ENCODE measurements around the gene COG1. TPM values are rescaled to one million over a fixed set of nuclear protein-coding genes. Genes with fewer than 3 reads are reported as not detected.
"Not testable (repeated sequence)": the region's sequence is repeated elsewhere in the genome, so short reads cannot be mapped to it uniquely, and the experiment has no call there.

The COG1 gene
- total RNA-seq, 2 donors from 2014 or later, result 27.1 to 27.8 TPM

DNA sequence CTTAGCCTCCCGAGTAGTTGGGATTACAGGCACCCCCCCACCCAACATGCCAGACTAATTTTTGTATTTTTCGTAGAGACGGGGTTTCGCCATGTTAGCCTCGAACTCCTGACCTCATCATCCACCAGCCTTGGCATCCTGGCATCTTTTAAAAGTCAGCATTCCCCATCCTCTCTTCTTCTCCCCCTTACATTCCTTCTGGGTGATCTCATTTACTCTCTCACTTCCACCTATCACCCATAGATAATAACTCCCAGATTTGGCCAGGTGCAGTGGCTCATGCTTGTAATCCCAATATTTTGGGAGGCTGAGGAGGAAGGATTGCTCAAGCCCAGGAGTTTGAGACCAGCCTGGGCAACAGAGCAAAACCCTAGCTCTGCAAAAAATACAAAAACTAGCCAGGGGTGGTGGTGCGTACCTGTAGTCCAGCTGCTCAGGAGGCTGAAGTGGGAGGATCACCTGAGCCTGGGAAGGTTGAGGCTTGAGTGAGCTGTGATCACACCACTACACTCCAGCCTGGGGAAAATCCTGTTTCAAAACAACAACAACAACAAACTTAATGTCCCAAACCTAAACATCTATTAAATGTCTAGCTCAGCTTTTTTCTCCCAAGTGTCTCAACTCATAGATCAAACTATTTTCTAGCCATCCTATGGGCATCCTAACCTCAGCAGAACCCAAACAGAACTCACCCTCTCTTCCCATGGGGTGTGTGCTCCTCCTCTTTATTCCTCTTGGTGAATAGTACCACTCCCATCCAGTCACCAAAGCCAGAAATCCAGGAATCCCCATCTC lies 44.1 kb upstream of the COG1 start:
- Mint-ChIP-seq H3K4me3 (no peak overlapping the region), H3K27me3 (ENCODE audit: insufficient read depth) (peaks cover 68% of the 10 kb centered on the region), H3K27ac (peak overlapping the region; percentile 31), H3K4me1 (peaks cover 12% of the 10 kb centered on the region), H3K9me3 (peaks cover 25% of the 10 kb centered on the region), H3K36me3 (ENCODE audit: low read depth) (peaks cover 3% of the 10 kb centered on the region)
- H3K4me1 ChIP-seq (ENCODE audit: control insufficient read depth, insufficient read depth, low read length), result no peaks in the 10 kb centered on the region
- H3K9me3 ChIP-seq (ENCODE audit: control insufficient read depth, low read length), result peaks cover 16% of the 10 kb centered on the region
- no peak overlapping the region for H3K9ac ChIP-seq (ENCODE audit: extremely low read depth, low read length, poor library complexity, severe bottlenecking)
- no peak overlapping the region for H3K4me3 ChIP-seq (ENCODE audit: low read length)
- H3K27ac ChIP-seq (ENCODE audit: low read depth, low read length), result no peak overlapping the region
- H3K27me3 ChIP-seq (ENCODE audit: control insufficient read depth, insufficient read depth, low read length, poor library complexity, severe bottlenecking), result peaks cover 5% of the 10 kb centered on the region
- WGBS, 2 experiments (ENCODE audit: insufficient coverage in 1 of 2, insufficient read length in 1 of 2), result 85 to 94% methylated on average over 4 to 6 of the region's 6 CpGs
- DNase-seq, result no peak
- TF ChIP-seq, protein P1, sequence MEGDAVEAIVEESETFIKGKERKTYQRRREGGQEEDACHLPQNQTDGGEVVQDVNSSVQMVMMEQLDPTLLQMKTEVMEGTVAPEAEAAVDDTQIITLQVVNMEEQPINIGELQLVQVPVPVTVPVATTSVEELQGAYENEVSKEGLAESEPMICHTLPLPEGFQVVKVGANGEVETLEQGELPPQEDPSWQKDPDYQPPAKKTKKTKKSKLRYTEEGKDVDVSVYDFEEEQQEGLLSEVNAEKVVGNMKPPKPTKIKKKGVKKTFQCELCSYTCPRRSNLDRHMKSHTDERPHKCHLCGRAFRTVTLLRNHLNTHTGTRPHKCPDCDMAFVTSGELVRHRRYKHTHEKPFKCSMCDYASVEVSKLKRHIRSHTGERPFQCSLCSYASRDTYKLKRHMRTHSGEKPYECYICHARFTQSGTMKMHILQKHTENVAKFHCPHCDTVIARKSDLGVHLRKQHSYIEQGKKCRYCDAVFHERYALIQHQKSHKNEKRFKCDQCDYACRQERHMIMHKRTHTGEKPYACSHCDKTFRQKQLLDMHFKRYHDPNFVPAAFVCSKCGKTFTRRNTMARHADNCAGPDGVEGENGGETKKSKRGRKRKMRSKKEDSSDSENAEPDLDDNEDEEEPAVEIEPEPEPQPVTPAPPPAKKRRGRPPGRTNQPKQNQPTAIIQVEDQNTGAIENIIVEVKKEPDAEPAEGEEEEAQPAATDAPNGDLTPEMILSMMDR (conservative IDR thresholded peaks at IDR 0.05), result no peak
- no peaks in the 10 kb centered on the region for H3K36me3 ChIP-seq (ENCODE audit: control insufficient read depth, insufficient read depth, low read length)

DNA sequence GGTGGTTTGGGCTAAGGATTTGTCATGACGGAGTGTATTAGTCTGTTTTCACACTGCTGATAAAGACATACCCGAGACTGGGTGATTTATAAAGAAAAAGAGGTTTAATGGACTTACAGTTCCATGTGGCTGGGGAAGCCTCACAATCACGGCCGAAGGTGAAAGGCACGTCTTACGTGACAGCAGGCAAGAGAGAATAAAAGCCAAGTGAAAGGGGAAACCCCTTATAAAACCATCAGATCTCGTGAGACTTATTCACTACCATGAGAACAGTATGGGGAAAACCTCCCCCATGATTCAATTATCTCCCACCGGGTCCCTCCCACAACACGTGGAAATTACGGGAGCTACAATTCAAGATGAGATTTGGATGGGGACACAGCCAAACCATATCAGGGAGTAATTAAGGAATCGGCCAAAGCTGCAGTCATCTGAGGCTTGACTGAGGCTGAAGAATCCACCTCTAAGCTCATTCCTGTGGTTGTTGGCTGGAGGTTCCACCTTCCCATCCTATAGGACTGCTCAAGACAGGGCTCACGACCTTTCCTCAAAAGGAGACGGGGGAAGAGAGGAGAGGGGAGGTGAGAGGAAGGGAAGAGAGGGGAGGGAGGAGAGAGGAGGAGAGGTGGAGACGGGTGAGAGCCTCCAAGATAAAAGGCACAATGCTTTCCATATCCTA lies 42.1 kb upstream of the COG1 start:
- not testable (repeated sequence) for H3K4me3 ChIP-seq (ENCODE audit: low read length); DNase-seq; H3K36me3 Mint-ChIP-seq (ENCODE audit: low read depth); H3K4me3 Mint-ChIP-seq; H3K27ac Mint-ChIP-seq; H3K27me3 ChIP-seq (ENCODE audit: control insufficient read depth, insufficient read depth, low read length, poor library complexity, severe bottlenecking); H3K27ac ChIP-seq (ENCODE audit: low read depth, low read length); H3K4me1 ChIP-seq (ENCODE audit: control insufficient read depth, insufficient read depth, low read length); H3K9ac ChIP-seq (ENCODE audit: extremely low read depth, low read length, poor library complexity, severe bottlenecking); H3K9me3 ChIP-seq (ENCODE audit: control insufficient read depth, low read length); H3K9me3 Mint-ChIP-seq; H3K36me3 ChIP-seq (ENCODE audit: control insufficient read depth, insufficient read depth, low read length)
- WGBS, 2 experiments (ENCODE audit: insufficient coverage in 1 of 2, insufficient read length in 1 of 2), result 87 to 90% methylated on average over 10 to 11 of the region's 14 CpGs
- Mint-ChIP-seq H3K27me3 (ENCODE audit: insufficient read depth) (peaks cover 53% of the 10 kb centered on the region), H3K4me1 (peaks cover 17% of the 10 kb centered on the region)

DNA sequence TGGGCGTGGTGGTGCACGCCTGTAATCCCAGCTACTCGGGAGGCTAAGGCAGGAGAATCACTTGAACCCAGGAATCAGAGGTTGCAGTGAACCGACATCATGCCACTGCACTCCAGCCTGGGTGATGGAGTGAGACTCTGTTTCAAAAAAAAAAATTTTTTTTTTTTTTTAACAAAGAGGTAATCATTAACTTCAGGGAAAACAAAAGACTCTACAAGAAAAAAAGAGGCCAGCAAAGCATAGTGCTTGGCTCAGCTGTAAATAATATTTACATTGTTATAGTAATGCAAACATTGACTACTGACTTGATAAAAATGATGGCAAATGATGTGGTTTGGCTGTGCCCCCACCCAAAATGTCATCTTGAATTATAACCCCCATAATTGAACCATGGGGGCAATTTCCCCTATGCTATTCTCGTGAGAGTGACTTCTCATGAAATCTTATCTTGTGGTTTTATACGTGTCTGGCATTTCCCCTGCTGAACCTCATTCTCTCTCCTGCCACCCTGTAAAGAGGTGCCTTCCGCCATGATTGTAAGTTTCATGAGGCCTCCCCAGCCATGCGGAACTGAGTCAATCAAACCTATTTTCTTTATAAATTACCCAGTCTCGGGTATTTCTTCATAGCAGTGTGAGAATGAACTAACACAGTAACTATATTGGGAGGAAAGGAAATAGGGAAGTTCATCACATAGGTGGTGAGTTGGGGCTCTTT lies 40.8 kb upstream of the COG1 start:
- H3K9ac ChIP-seq (ENCODE audit: extremely low read depth, low read length, poor library complexity, severe bottlenecking), result no peak overlapping the region
- WGBS, 2 experiments (ENCODE audit: insufficient coverage in 1 of 2, insufficient read length in 1 of 2), result 83 to 87% methylated on average over 4 to 9 of the region's 9 CpGs
- peaks cover 16% of the 10 kb centered on the region for H3K4me1 ChIP-seq (ENCODE audit: control insufficient read depth, insufficient read depth, low read length)
- no peak overlapping the region for H3K4me3 ChIP-seq (ENCODE audit: low read length)
- no peaks in the 10 kb centered on the region for H3K9me3 ChIP-seq (ENCODE audit: control insufficient read depth, low read length)
- Mint-ChIP-seq H3K4me3 (no peak overlapping the region), H3K27ac (no peak overlapping the region), H3K9me3 (no peaks in the 10 kb centered on the region), H3K36me3 (ENCODE audit: low read depth) (no peaks in the 10 kb centered on the region), H3K27me3 (ENCODE audit: insufficient read depth) (peaks cover 48% of the 10 kb centered on the region), H3K4me1 (peaks cover 29% of the 10 kb centered on the region)
- no peak for DNase-seq
- no peaks in the 10 kb centered on the region for H3K36me3 ChIP-seq (ENCODE audit: control insufficient read depth, insufficient read depth, low read length)
- TF ChIP-seq, protein P1 (conservative IDR thresholded peaks at IDR 0.05), result no peak
- peaks cover under 1% of the 10 kb centered on the region for H3K27me3 ChIP-seq (ENCODE audit: control insufficient read depth, insufficient read depth, low read length, poor library complexity, severe bottlenecking)
- H3K27ac ChIP-seq (ENCODE audit: low read depth, low read length), result no peak overlapping the region
